Testis (tissue), 3 donors: ENCODE measurements around the gene KRCC1. TPM values are rescaled to one million over a fixed set of nuclear protein-coding genes. Genes with fewer than 3 reads are reported as not detected.
"Not testable (repeated sequence)": the region's sequence is repeated elsewhere in the genome, so short reads cannot be mapped to it uniquely, and the experiment has no call there.

ENCODE experiments used
- DNase-seq: peaks from one replicate; pipeline ENCODE4 v3.0.0-alpha.2; 2019
- H3K27ac ChIP-seq, 2 donors: fragments of 200-600 bp; sonication (generic); one replicate each; pipeline ENCODE4 v1.5.1; 2019
- H3K27me3 ChIP-seq: fragments of 200-600 bp; sonication (generic); one replicate; pipeline ENCODE4 v1.5.1; 2019
- H3K36me3 ChIP-seq: fragments of 200-600 bp; sonication (generic); one replicate; pipeline ENCODE4 v1.5.1; 2017; ENCODE audit warnings: low read depth; ENCODE audit errors: missing control alignments
- H3K4me1 ChIP-seq: fragments of 200-600 bp; sonication (generic); one replicate; pipeline ENCODE4 v1.5.1; 2019
- H3K4me3 ChIP-seq, 2 donors: fragments of 200-600 bp; sonication (generic); one replicate each; pipeline ENCODE4 v1.5.1; 2017 to 2019
- H3K9me3 ChIP-seq: fragments of 200-600 bp; sonication (generic); one replicate; pipeline ENCODE4 v1.5.1; 2017
- CTCF ChIP-seq, 3 experiments: fragments of 450-650 bp in 2 of 3; fragments of 200-600 bp in 1 of 3; sonication (generic) in 1 of 3; IDR thresholded peaks; one replicate each; pipeline ENCODE4 v1.5.1; 2016 to 2019; ENCODE audit warnings: antibody characterized with exemption in 3 of 3, mild to moderate bottlenecking in 2 of 3, moderate library complexity in 1 of 3
- POLR2A ChIP-seq: fragments of 450-650 bp; IDR thresholded peaks from one replicate; pipeline ENCODE4 v1.6.1; 2017; ENCODE audit warnings: antibody characterized with exemption, mild to moderate bottlenecking, moderate library complexity
- WGBS, 2 donors: methylation state at CpG; one replicate each; pipeline ENCODE4 v1.1.5; 2018; 5-methylcytosine and 5-hydroxymethylcytosine counted together
- intact Hi-C: fragments of 100-400 bp; cut with DNase I; formaldehyde crosslinking; loops from one replicate; pipeline ENCODE4 v1.15.1; 2023; ENCODE audit warnings: low total_unique reads
- polyA plus RNA-seq: library from polyadenylated mRNA; stranded (reverse); fragments of 350-450 nt; fragmentation: Illumina TruSeq; extraction: RNeasy Lipid Tissue Mini Kit (QIAGEN cat#74804); gene quantifications from one replicate; pipeline ENCODE4 v1.2.3, GENCODE V29; 2014; ENCODE audit warnings: low read depth, low replicate concordance; ENCODE audit not compliant: insufficient read depth
- total RNA-seq, 2 donors: library from RNA; depleted of rRNA; stranded (reverse); fragments of >200 nt; gene quantifications; one replicate each; pipeline ENCODE4 v1.2.3, GENCODE V29; 2016

The KRCC1 gene
- total and polyA plus RNA-seq, 3 donors from 2014 or later: 15.4 to 21.1 (median 16.9) TPM

GRCh38 chr2:88002359-88002707 lies 53.2 kb downstream of the KRCC1 start:
- WGBS, 2 donors: 78 to 83% methylated on average over 6 of the region's 6 CpGs

GRCh38 chr2:88000474-88000873 lies 55.1 kb downstream of the KRCC1 start:
- H3K36me3 ChIP-seq, H3K27ac ChIP-seq, intact Hi-C loops, DNase-seq, H3K4me1 ChIP-seq, H3K9me3 ChIP-seq, H3K4me3 ChIP-seq, H3K27me3 ChIP-seq: not testable (repeated sequence)
- 64% methylated on average over 3 of the region's 3 CpGs for WGBS, 2 donors

More at GRCh38 chr2:88002359-88002707, 53.2 kb downstream of the KRCC1 start:
- intact Hi-C loops: no loop called here
- H3K9me3 ChIP-seq: no peaks in the 10 kb centered on the region
- no peak overlapping the region for H3K4me3 ChIP-seq
- no peaks in the 10 kb centered on the region for H3K27me3 ChIP-seq
- no peaks in the 10 kb centered on the region for H3K4me1 ChIP-seq
- no peak overlapping the region for H3K27ac ChIP-seq
- no peak for DNase-seq
- no peak for TF ChIP-seq POLR2A
- no peak for TF ChIP-seq CTCF (IDR thresholded peaks at IDR 0.05)
- no peaks in the 10 kb centered on the region for H3K36me3 ChIP-seq

- 70 to 84% methylated on average over 3 to 6 of the region's 6 CpGs for WGBS, 2 donors
- intact Hi-C loops: no loop called here
- Histone ChIP-seq H3K9me3 (no peaks in the 10 kb centered on the region), H3K4me1 (no peaks in the 10 kb centered on the region), H3K27me3 (no peaks in the 10 kb centered on the region), H3K27ac (no peak overlapping the region), H3K36me3 (no peaks in the 10 kb centered on the region), H3K4me3 (no peak overlapping the region)
- no peak for TF ChIP-seq CTCF (IDR thresholded peaks at IDR 0.05)
- no peak for TF ChIP-seq POLR2A
- DNase-seq: no peak
Observed at GRCh38 chr2:87996570-87996969, 59.0 kb downstream of the KRCC1 start.

- TF ChIP-seq POLR2A (no peak), CTCF (IDR thresholded peaks at IDR 0.05) (no peak)
- H3K4me1 ChIP-seq: no peaks in the 10 kb centered on the region
- DNase-seq: no peak
- H3K27ac ChIP-seq: no peak overlapping the region
- H3K9me3 ChIP-seq: no peaks in the 10 kb centered on the region
- WGBS, 2 donors: 47 to 65% methylated on average over 1 of the region's 1 CpG
- H3K4me3 ChIP-seq: no peak overlapping the region
- H3K27me3 ChIP-seq: no peaks in the 10 kb centered on the region
- intact Hi-C loops: no loop called here
- H3K36me3 ChIP-seq: no peaks in the 10 kb centered on the region
Observed at GRCh38 chr2:87995756-87996155, 59.8 kb downstream of the KRCC1 start.

GRCh38 chr2:87994304-87994850 lies 61.2 kb downstream of the KRCC1 start:
- intact Hi-C loops, H3K9me3 ChIP-seq, H3K4me3 ChIP-seq, H3K36me3 ChIP-seq, DNase-seq, H3K4me1 ChIP-seq, H3K27me3 ChIP-seq, H3K27ac ChIP-seq: not testable (repeated sequence)
- WGBS, 2 donors: 77 to 83% methylated on average over 7 of the region's 7 CpGs

- intact Hi-C loops: not testable (repeated sequence)
- no CpG with 5 or more reads among the region's 3 CpGs for WGBS, 2 donors
Observed at GRCh38 chr2:87992569-87992968, 63.0 kb downstream of the KRCC1 start.

GRCh38 chr2:87987473-87987872 lies 68.1 kb downstream of the KRCC1 start:
- no CpG with 5 or more reads among the region's 1 CpG for WGBS, 2 donors
- H3K4me3 ChIP-seq, H3K4me1 ChIP-seq, H3K27me3 ChIP-seq, intact Hi-C loops, H3K27ac ChIP-seq, H3K9me3 ChIP-seq, H3K36me3 ChIP-seq, DNase-seq: not testable (repeated sequence)

More at GRCh38 chr2:87992569-87992968, 63.0 kb downstream of the KRCC1 start:
- not testable (repeated sequence) for DNase-seq, H3K9me3 ChIP-seq, H3K36me3 ChIP-seq, H3K27ac ChIP-seq, H3K4me1 ChIP-seq, H3K27me3 ChIP-seq, H3K4me3 ChIP-seq

- H3K4me1 ChIP-seq, intact Hi-C loops, DNase-seq, H3K27me3 ChIP-seq, H3K9me3 ChIP-seq, H3K27ac ChIP-seq, H3K4me3 ChIP-seq, H3K36me3 ChIP-seq: not testable (repeated sequence)
- 78% methylated on average over 5 of the region's 5 CpGs; no CpG with 5 or more reads in 1 of the 2 donors for WGBS, 2 donors
Observed at GRCh38 chr2:87985902-87986301, 69.7 kb downstream of the KRCC1 start.

- H3K27ac ChIP-seq, H3K27me3 ChIP-seq, DNase-seq, H3K36me3 ChIP-seq, H3K9me3 ChIP-seq, intact Hi-C loops, H3K4me1 ChIP-seq, H3K4me3 ChIP-seq: not testable (repeated sequence)
- no CpG with 5 or more reads among the region's 3 CpGs for WGBS, 2 donors
Observed at GRCh38 chr2:87981182-87981581, 74.4 kb downstream of the KRCC1 start.
